Measurements from ENCODE around the gene NREP. TPM values are rescaled to one million over a fixed set of nuclear protein-coding genes. Genes with fewer than 3 reads are reported as not detected.

Gene NREP
- total RNA-seq, 2 donors from 2014 or later: 5.5 to 7.7 TPM

DNA sequence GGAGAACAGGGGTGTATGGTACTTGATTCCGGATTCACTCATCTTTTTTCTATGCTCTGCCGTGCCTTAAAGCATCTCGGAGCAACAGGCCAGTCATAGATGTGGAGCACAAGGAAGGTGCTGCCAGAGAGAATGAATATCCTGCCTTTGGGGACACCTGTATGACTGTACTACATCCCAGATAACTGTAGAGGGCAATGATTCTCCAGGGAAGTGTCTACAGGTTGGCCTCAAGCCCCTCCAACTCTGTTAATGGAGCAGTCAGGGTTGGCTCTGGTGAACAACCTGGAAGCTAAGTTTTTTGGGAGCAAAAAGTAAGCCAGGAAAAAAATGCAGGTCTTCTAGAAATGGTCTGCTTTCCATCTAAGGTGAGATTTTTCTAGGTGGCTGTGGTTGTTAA is 71.0 kb downstream of the NREP start:
- DNase-seq (ENCODE audit: low spot score) (no peak), ATAC-seq (no peak)
- no peak overlapping the region for H3K27ac Mint-ChIP-seq
- no peaks in the 10 kb centered on the region for H3K36me3 Mint-ChIP-seq
- no peaks in the 10 kb centered on the region for H3K9me3 Mint-ChIP-seq
- H3K4me3 Mint-ChIP-seq: no peak overlapping the region
- no peaks in the 10 kb centered on the region for H3K4me1 Mint-ChIP-seq (ENCODE audit: low read depth in 2 of 2)
- peaks cover 1 to 2% of the 10 kb centered on the region in 2 donors for H3K27me3 Mint-ChIP-seq

DNA sequence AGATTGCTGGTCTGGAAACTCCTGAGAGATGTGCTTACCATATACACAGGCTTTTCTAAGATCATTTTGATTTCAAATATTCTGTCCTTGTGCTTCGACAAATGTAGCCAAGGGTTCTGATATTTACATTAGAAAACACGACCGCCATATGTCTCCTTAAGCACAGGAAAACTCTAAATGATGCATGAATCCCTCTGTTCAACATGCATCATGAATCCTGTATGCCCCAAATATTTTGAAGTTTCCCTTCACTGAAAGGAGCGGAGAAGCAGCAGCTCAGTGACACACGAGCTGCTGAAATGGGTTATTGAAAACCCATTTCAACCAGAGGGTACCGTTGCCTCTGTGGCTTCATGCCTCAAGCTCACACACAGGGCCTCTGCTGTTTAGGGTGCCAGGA is 74.4 kb downstream of the NREP start:
- Mint-ChIP-seq H3K4me1 (ENCODE audit: low read depth in 2 of 2) (no peaks in the 10 kb centered on the region), H3K4me3 (no peak overlapping the region), H3K27me3 (peaks cover 13 to 16% of the 10 kb centered on the region in 2 donors), H3K27ac (no peak overlapping the region), H3K9me3 (no peaks in the 10 kb centered on the region), H3K36me3 (no peaks in the 10 kb centered on the region)
- ATAC-seq (no peak), DNase-seq (ENCODE audit: low spot score) (no peak)

DNA sequence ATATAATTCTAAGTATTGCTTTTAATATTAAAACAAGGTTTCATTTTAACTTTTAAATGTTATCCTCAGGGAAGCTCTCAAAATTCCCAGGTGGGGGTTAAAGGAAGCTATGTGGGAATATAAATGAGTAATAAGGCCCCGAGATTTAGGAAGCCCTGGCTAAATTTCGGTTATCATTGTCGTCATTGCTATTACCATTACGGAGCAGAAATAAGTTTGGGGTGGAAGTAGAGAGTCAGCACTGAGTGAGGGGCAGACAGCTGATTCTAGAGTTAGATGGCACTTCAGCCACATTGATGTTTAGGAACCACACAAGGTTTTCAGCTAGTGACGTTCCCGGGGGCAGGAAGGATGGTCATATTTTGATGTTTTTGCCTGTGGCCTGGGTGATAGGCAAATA is 74.9 kb downstream of the NREP start:
- Mint-ChIP-seq H3K4me1 (ENCODE audit: low read depth in 2 of 2) (no peaks in the 10 kb centered on the region), H3K27ac (no peak overlapping the region), H3K36me3 (no peaks in the 10 kb centered on the region), H3K4me3 (no peak overlapping the region), H3K27me3 (peaks cover 13 to 16% of the 10 kb centered on the region in 2 donors), H3K9me3 (no peaks in the 10 kb centered on the region)
- DNase-seq (ENCODE audit: low spot score) (no peak), ATAC-seq (no peak)

DNA sequence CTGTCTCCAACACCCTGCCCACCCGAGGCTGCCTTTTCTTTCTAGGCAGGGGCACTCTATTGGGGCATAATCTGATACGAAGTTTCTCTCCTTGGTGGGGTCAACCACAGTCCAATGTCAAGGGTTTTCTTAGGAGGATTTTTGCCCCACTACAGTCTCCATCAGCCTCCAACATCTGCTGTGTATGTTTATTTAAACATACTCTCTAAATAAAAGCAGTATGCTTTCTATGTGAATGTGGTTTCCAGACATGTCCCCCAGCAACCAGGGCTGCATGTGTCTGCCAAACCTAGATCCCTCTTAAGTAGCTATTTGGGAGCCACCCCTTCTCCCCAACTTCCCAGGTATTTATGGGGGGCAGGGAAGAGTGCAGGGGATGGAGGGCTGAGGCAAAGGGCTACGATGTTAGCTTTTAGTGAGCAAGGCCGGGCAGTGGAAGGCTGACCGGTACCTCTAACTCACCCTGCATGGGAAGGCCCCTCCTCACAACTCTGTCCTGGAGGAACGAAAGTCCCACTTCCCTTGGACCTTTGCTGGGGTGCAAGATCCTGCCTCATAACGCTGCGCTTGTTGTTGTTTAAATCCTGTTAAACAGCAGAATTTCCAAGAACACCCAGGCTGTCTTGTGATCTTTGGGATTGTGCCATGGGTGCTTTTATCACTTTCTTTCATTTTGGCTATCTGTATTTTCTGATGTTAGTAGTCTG is 75.4 kb downstream of the NREP start:
- DNase-seq (ENCODE audit: low spot score) (no peak), ATAC-seq (no peak)
- Mint-ChIP-seq H3K9me3 (no peaks in the 10 kb centered on the region), H3K4me3 (no peak overlapping the region), H3K27me3 (peaks cover 13 to 16% of the 10 kb centered on the region in 2 donors), H3K4me1 (ENCODE audit: low read depth in 2 of 2) (no peaks in the 10 kb centered on the region), H3K27ac (no peak overlapping the region), H3K36me3 (no peaks in the 10 kb centered on the region)

DNA sequence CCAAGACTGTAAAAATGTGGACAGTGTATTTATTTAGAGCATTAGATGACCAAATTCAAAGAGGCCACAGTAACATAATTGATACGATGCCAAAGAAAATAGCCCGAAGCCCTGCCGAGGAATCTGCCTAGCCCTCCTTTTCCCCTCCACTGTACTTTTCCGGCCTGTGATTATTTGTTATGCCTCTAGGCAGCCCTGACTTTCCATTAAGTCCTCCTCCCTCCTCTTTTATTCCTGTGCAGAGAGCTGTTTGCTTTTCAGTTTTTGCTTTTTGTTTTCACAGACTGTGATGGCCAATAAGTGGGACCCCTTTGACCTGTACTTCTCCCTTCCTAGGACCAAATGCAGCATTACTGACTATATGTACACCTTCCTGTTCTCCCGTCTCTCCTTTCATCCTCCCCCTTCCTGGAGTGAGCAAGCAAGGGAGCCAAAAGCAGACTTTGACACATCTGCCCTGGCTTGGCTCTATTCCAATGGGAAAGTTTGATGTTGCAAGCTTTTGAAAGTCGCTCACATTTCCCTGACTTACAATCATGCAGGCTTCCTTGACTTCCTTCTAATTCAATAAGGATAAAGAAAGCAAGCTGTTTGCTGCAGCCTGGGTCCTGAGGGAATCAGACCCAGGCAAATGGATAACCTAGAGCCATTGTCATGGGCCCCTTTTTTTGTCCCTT is 76.1 kb downstream of the NREP start:
- Mint-ChIP-seq H3K27ac (no peak overlapping the region), H3K27me3 (peaks cover 15 to 19% of the 10 kb centered on the region in 2 donors), H3K4me3 (no peak overlapping the region), H3K36me3 (no peaks in the 10 kb centered on the region), H3K9me3 (no peaks in the 10 kb centered on the region), H3K4me1 (ENCODE audit: low read depth in 2 of 2) (no peaks in the 10 kb centered on the region)
- no peak for DNase-seq (ENCODE audit: low spot score)
- no peak for ATAC-seq

DNA sequence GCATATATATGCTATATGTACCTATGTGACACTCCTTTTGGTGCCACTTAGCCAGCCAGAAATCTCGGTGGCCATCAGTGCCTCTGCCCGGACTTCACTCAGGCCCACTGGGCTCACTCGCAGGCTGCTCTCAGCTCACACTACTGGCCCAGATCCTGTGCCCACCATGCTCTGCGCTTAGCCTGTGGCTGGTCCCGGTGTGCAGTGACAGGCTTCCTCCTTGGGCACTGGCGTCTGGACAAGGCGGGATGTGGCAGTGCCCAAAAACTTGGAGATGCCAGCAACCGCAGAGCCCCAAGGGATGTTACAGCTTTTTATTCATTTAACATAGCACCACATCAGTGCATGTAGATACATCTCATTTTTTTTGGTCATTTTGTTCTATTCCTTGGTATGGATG is 77.4 kb downstream of the NREP start:
- Mint-ChIP-seq H3K27ac (no peak overlapping the region), H3K4me3 (no peak overlapping the region), H3K9me3 (no peaks in the 10 kb centered on the region), H3K27me3 (peaks cover 17 to 23% of the 10 kb centered on the region in 2 donors), H3K36me3 (no peaks in the 10 kb centered on the region), H3K4me1 (ENCODE audit: low read depth in 2 of 2) (no peaks in the 10 kb centered on the region)
- DNase-seq (ENCODE audit: low spot score) (no peak), ATAC-seq (no peak)

Other genes with a start within 250 kb of the NREP start
- gene STARD4, start 244.7 kb downstream of the NREP start, total RNA-seq: 100 to 1,000 TPM in 1 of 2 donors, 10 to 100 TPM in 1; 41.6 to 102 TPM

All from natural killer cell treated with Interleukin-12 subunit alpha and Interleukin-12 subunit beta and Interleukin-15 and Interleukin-18, amount 100 ng/mL, for 72 hours (primary cell).